CD4-positive, alpha-beta T cell treated with Interleukin-17A for 4 hours (primary cell): Measurements from ENCODE around the gene RNF149.
"Not testable (repeated sequence)": the region's sequence is repeated elsewhere in the genome, so short reads cannot be mapped to it uniquely, and the experiment has no call there.

Experiments
- DNase-seq: peaks from one replicate; pipeline ENCODE4 v3.0.0-alpha.2; 2020; ENCODE audit warnings: mixed read lengths

RNF149 gene

DNA sequence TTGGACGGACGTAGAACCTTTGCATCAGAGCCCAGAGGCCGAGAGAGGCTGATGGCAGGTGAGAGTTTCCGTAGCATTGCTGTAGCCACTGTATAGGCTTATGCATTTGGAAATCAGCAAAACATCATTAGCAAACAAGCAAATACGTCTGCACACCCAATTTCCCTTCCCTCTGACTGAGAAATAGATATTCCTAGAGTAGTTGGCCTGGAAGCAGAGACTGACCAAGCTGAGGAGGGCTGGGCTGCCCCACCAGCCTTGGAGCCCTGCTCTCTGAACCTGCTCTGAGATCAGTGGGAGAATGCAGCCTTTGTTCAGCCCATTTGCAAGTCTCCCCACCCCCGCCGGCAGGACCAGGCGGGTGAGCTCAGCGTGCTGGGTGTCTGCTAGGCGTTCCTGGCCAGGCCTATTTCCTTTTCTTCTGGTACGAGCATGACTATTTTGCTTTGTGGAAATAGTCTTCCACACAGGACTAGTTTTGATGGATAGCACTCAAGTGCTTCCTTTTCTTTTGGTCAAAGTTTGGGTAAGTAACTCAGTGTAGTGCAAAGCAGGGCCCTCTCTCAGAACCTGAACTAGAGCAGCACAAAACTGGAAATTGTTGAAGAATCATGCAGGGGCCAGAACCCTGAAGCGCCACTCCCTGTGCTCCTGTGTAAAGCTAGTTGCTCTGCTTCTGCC, 21.9 kb upstream of the RNF149 start:
- DNase-seq = peak; percentile 71

GRCh38 chr2:101329026-101329425, 20.5 kb upstream of the RNF149 start:
- DNase-seq = peak; percentile 48

GRCh38 chr2:101328474-101329007, 20.0 kb upstream of the RNF149 start:
- DNase-seq = peak; percentile 59

DNA sequence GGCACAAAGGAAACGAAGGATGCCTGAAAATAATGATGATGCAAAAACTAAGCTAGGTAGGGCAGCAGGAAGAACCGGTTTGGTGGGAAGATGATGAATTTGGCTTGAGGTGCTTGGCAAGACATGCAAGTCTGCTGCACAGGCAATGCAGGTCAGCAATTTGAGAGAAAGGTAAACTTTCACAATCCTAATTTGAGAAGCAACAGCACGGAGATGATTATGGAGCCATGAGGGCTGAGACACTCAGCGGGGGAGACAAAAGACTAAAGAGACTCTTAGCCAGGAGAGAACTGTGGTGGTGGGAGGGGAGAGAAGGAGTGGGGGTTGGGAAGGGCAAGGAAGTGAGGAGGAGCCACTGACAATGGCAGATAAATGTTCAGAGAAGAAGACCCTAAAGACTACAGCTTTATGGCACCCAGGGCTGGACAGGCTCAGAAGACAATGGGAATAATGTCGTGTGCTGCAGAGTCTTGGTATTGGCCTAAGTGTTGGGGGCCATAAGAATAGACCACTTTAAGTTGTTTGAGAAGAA, 19.4 kb upstream of the RNF149 start:
- DNase-seq = no peak

GRCh38 chr2:101325425-101325824, 16.9 kb upstream of the RNF149 start:
- DNase-seq = no peak

GRCh38 chr2:101316568-101316967, 8.1 kb upstream of the RNF149 start:
- not testable (repeated sequence) for DNase-seq

GRCh38 chr2:101311696-101312017, 3.2 kb upstream of the RNF149 start:
- DNase-seq = peak; percentile 30

DNA sequence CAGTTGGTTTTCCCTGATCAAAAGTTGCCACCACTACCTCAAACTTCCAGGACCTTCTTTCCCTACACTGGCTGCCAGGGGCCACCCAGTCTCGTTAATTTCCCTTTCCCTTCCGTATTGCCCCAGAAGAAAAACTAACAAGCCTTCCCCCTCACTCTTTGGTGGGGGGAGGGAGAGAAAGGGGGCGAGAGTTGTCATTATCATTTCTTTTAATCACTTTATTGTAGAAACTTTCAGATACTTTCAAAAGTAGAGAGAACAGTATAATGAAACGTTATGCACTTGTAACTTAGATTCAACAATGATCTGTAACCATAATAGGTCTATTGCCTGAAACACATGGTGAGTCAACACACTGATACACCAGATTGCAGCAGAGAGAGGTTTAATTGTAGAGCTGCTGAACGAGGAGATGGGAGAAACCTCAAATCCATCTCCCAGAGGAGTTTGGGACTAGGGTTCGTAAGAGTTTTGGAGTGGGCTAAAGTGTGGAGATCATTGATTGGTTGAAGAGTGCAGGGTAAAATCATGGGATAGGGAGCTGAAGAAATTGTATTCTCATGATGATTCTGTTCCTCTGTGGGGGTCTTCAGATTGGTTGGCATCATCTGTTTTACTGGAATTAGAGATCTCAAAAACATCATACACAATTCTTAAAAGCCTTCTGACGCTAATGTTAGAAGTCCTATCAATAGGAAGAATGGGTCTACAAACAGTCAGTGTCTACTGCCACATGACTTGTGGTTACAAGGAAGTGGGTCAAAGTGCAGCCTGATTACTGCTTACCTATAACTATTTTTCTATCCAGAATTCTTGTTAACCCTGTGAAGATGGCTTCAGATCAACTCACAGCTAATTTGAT, 2.6 kb upstream of the RNF149 start:
- DNase-seq = peak; percentile 29

GRCh38 chr2:101310090-101310833, 1.8 kb upstream of the RNF149 start:
- no peak for DNase-seq

GRCh38 chr2:101307950-101308431, 510 bp downstream of the RNF149 start:
- DNase-seq = peak; percentile 45

DNA sequence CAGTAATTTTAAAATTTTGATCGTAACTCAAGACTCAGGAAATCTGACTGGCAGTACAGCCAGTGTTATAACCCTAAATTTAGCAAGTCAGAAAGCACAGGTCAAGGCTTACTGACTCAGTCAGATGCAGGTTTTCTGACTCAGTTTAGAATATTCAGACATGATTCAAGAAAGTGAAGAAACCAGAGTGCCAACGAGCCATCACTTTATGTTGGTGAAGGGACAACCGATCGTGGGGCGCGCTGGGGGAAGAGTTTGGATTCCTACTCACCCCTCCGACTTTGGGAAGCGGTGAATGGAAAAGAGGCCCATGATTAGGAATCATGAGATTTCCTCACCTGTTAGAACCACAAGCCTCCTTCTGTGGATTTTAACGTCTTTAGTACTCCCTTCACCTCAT, 998 bp downstream of the RNF149 start:
- DNase-seq = peak; percentile 29

- no peak for DNase-seq
Measured at GRCh38 chr2:101306410-101306809, 2.1 kb downstream of the RNF149 start.

DNA sequence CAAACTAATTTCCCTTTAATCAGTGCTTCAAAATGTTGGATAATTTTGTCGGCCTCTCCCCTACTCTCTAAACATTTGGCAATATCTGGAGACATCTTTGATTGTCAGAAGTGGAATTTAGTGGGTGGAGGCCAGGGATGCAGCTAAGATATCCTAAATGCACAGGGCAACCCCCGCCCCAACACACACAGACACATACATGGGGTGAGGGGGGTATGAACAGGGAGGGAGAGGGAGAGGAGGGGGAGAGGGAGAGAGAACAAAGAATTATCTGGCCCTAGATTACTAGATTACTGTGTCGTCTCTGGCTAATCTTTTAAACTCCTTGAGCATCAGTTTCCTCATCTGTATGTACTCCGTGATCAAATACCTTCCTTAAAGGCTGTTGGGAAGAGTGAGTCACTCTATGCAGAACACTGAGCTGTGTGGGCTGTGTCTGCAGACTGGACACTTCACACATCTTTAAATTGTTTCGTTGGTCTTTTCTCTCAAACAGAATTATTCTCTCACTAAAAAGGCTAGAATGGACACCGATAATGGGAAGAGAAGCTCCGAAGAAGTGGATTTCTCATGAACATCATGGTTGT, 2.9 kb downstream of the RNF149 start:
- no peak for DNase-seq

- no peak for DNase-seq
Measured at GRCh38 chr2:101305035-101305434, 3.5 kb downstream of the RNF149 start.

DNA sequence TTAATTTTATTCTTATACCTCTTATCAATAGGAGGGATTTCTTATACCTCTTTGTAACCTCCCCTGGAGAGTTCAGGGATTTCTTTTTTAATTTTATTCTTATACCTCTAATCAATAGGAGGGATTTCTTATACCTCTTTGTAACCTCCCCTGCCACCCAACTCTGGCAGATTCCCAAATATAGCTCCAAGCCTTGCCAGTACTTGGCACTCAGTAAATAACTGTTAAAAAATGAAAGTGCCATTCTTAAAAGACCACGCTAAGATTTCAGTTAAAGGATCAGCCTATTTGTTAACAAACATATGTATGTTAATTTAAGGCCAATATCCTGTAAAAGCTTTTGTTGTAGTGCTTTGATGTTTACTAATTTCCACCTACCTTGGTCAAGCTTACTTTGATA, 4.8 kb downstream of the RNF149 start:
- no peak for DNase-seq

- no peak for DNase-seq
Measured at GRCh38 chr2:101302016-101302415, 6.5 kb downstream of the RNF149 start.

DNA sequence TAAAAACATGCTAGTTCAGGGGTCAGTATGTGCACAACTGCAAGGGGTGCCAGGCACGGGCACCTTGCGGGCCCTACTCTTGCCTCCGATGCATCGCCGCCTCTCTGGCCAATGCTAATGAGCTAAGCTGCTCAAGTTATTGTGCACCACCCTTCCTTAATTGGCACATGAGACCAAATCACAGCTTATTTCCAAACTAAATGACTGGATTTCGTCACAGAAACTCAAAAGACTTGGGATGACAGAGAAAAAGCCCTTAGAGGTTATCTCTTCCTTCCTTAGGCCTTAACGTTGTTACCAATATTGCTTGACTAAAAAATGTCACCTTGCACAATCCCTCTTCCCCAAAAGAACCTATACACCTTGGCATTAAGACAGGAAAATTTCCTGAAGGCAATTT, 7.7 kb downstream of the RNF149 start:
- no peak for DNase-seq

- DNase-seq = peak; percentile 20
Measured at GRCh38 chr2:101300164-101300563, 8.3 kb downstream of the RNF149 start.

- no peak for DNase-seq
Measured at GRCh38 chr2:101299604-101300003, 8.9 kb downstream of the RNF149 start.

- DNase-seq = no peak
Measured at GRCh38 chr2:101297383-101297782, 11.1 kb downstream of the RNF149 start.

DNA sequence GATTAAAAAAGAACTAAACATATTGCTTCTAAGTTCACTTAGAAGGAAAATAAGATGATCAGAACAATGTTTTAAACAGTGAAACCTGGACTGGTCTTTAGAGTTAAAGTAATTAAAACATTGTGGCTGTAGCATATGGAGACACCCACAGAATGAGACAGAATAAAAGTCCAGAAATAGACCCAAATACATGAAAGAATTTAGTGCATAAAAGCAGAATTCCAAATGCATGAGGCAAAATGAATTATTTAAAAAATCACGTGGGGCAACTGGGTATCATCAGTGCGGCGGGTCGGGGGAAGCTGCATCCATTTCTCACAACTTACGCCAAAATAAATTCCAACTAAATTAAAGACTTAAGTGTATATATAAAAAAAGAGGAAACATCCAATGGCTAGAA, 12.1 kb downstream of the RNF149 start:
- no peak for DNase-seq

DNA sequence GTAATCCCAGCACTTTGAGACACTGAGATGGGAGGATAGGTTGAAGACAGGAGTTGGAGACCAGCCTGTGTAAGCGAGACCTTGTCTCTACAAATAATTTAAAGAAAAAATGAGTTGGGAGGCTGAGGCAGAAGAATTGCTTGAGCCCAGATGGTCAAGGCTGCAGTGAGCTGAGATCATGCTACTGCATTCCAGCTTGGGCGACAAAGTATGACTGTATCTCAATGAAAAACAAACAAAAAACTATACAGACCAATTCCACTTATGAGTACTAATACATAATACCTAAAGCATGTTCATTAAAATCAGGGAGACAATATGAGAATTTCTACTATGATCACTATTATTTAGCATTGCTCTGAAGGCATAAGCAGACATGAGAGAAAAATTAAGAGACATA, 12.6 kb downstream of the RNF149 start:
- DNase-seq = no peak

DNA sequence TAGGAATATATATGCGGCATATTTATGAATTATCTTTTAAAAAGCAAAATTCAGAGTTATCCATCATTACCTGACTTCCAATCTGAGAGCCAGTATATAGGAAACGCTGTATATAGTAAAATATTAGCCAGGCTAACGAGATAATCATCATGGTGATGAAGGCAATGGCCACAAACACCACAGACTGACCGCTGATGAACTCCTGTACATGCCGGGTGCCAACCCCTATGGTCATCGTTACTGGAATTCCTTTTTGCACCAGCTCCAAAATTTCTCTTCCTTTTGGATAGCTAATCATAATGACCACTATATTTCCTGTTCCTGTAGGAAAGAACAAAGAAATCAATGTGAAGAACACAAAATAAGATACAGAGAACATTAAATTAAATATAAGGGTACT, 13.6 kb downstream of the RNF149 start:
- no peak for DNase-seq
